HepG2 (cell line): ENCODE results near the gene C16orf89. TPM values are rescaled to one million over a fixed set of nuclear protein-coding genes. Genes with fewer than 3 reads are reported as not detected.

Experiments
- HDAC1 ChIP-seq: sonication (generic); formaldehyde crosslinking; IDR thresholded peaks from 2 replicates; pipeline ENCODE4 v1.5.1; 2020; ENCODE audit warnings: mild to moderate bottlenecking, missing genetic modification reagents
- MED1 ChIP-seq: sonication (generic); formaldehyde crosslinking; IDR thresholded peaks from 2 replicates; pipeline ENCODE4 v1.4.0; 2020; ENCODE audit warnings: missing genetic modification reagents
- RARG ChIP-seq: sonication (generic); formaldehyde crosslinking; IDR thresholded peaks from 2 replicates; pipeline ENCODE4 v1.4.0; 2020; ENCODE audit warnings: low read depth, mild to moderate bottlenecking, missing genetic modification reagents
- REPIN1 ChIP-seq: sonication (generic); formaldehyde crosslinking; IDR thresholded peaks from 2 replicates; pipeline ENCODE4 v1.8.0; 2022; ENCODE audit warnings: missing genetic modification reagents, low read depth, mild to moderate bottlenecking, borderline replicate concordance
- SOX5 ChIP-seq: IDR thresholded peaks from 2 replicates; pipeline ENCODE4 v1.6.1; 2016; ENCODE audit warnings: borderline replicate concordance
- SP140L ChIP-seq: sonication (generic); formaldehyde crosslinking; IDR thresholded peaks from 2 replicates; pipeline ENCODE4 v1.4.0; 2020; ENCODE audit warnings: missing genetic modification reagents, borderline replicate concordance
- TGIF2 ChIP-seq: IDR thresholded peaks from 2 replicates; pipeline ENCODE4 v1.6.1; 2016; ENCODE audit warnings: control low read depth, missing compliant biosample characterization
- TOPORS ChIP-seq: sonication (generic); formaldehyde crosslinking; IDR thresholded peaks from 2 replicates; pipeline ENCODE4 v1.8.0; 2023; ENCODE audit warnings: mild to moderate bottlenecking, missing genetic modification reagents
- ZNF326 ChIP-seq: sonication (generic); formaldehyde crosslinking; IDR thresholded peaks from 2 replicates; pipeline ENCODE4 v1.4.0; 2020; ENCODE audit warnings: missing genetic modification reagents, borderline replicate concordance
- ZNF335 ChIP-seq: sonication (generic); formaldehyde crosslinking; IDR thresholded peaks from 2 replicates; pipeline ENCODE4 v1.4.0; 2020; ENCODE audit warnings: missing genetic modification reagents
- ZNF451 ChIP-seq: sonication (generic); formaldehyde crosslinking; IDR thresholded peaks from 2 replicates; pipeline ENCODE4 v1.5.0; 2020; ENCODE audit warnings: mild to moderate bottlenecking, missing genetic modification reagents
- ZNF703 ChIP-seq: sonication (generic); formaldehyde crosslinking; IDR thresholded peaks from 2 replicates; pipeline ENCODE4 v1.5.1; 2020; ENCODE audit warnings: missing genetic modification reagents, mild to moderate bottlenecking, moderate library complexity, borderline replicate concordance
- polyA plus RNA-seq, 8 experiments: library from polyadenylated mRNA; depleted of rRNA in 3 of 8; stranded (reverse) in 7 of 8; unstranded in 1 of 8; fragments of >200 nt; fragmentation: Illumina TruSeq in 4 of 8; extraction: Trizol in 4 of 8; gene quantifications; 2 replicates each; pipeline versions ENCODE4 v1.2.1 to v1.2.3, GENCODE V29; 2011 to 2016; ENCODE audit warnings: low read depth in 4 of 8, missing spikeins in 1 of 8, mixed read lengths in 1 of 8; ENCODE audit not compliant: insufficient read depth in 1 of 8
- total RNA-seq, 5 experiments: library from RNA; depleted of rRNA; stranded (reverse); fragments of >200 nt; fragmentation: Illumina TruSeq; extraction: Trizol; gene quantifications; 2 replicates each; pipeline ENCODE4 v1.2.3, GENCODE V29; 2016; ENCODE audit warnings: low read depth in 1 of 5
- TF ChIP-seq, protein P1 (sequence below): sonication (generic); formaldehyde crosslinking; IDR thresholded peaks from 2 replicates; pipeline ENCODE4 v1.4.0; 2020; ENCODE audit warnings: mild to moderate bottlenecking, missing genetic modification reagents
- TF ChIP-seq, protein P2 (sequence below): sonication (generic); formaldehyde crosslinking; IDR thresholded peaks from 2 replicates; pipeline ENCODE4 v1.4.0; 2020; ENCODE audit warnings: missing genetic modification reagents, borderline replicate concordance
- TF ChIP-seq, protein P3 (sequence below): sonication (generic); formaldehyde crosslinking; IDR thresholded peaks from 2 replicates; pipeline ENCODE4 v1.5.0; 2020; ENCODE audit warnings: mild to moderate bottlenecking, missing genetic modification reagents, moderate library complexity
- TF ChIP-seq, protein P4 (sequence below): sonication (generic); formaldehyde crosslinking; IDR thresholded peaks from 2 replicates; pipeline ENCODE4 v1.4.0; 2020; ENCODE audit warnings: low read depth, mild to moderate bottlenecking, missing genetic modification reagents

C16orf89 gene
- total and polyA plus RNA-seq, 2 of the 13 experiments (the other 11 are each of a cell fraction or from before 2014, with no cell fraction given) = 1.9 to 3.4 TPM

DNA sequence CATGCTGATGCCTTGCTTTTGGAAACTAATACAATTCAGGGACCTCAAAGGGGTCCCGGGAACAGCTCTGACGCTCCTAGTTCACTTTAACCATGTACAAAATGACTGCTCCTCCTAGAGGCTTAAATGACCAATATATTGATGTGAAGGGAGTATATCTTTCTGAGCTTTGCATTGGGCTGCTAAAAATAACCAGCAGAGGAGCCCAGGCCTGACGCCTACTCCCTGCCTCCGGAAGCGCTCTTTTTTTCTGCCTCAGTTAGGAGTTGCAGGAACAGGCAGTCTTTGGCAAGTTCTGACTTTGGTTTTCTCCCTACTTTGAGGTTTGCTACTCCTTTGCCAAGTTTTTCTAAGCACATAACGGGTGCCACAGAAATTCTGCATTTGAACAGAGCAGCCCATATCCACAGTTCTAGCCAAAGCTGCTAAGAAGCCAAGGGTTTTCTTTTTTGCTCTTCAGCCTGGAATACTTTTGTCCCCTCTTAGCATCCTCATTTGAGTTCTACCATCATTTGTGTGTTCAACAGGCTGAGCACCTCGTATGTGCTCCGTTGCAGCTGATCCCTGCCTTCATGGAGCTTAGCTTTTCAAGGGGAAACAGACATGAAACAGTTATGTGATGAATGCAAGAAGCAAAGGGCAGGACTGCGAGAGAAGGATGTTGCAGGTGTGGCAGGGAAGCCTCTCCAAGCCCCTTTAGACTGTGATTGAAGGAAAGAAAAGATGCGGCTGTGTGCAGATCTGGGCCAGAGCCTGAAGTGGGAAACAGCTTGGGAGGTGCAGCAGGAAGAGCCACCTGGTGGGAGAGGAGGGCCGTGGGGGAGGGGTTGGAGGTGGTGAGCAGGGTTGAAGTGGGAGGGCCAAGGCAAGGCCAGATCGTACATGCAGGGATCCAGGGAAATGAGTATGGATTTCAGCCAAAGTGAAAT is 29.3 kb downstream of the C16orf89 start (continued):
- TF ChIP-seq, protein P1, sequence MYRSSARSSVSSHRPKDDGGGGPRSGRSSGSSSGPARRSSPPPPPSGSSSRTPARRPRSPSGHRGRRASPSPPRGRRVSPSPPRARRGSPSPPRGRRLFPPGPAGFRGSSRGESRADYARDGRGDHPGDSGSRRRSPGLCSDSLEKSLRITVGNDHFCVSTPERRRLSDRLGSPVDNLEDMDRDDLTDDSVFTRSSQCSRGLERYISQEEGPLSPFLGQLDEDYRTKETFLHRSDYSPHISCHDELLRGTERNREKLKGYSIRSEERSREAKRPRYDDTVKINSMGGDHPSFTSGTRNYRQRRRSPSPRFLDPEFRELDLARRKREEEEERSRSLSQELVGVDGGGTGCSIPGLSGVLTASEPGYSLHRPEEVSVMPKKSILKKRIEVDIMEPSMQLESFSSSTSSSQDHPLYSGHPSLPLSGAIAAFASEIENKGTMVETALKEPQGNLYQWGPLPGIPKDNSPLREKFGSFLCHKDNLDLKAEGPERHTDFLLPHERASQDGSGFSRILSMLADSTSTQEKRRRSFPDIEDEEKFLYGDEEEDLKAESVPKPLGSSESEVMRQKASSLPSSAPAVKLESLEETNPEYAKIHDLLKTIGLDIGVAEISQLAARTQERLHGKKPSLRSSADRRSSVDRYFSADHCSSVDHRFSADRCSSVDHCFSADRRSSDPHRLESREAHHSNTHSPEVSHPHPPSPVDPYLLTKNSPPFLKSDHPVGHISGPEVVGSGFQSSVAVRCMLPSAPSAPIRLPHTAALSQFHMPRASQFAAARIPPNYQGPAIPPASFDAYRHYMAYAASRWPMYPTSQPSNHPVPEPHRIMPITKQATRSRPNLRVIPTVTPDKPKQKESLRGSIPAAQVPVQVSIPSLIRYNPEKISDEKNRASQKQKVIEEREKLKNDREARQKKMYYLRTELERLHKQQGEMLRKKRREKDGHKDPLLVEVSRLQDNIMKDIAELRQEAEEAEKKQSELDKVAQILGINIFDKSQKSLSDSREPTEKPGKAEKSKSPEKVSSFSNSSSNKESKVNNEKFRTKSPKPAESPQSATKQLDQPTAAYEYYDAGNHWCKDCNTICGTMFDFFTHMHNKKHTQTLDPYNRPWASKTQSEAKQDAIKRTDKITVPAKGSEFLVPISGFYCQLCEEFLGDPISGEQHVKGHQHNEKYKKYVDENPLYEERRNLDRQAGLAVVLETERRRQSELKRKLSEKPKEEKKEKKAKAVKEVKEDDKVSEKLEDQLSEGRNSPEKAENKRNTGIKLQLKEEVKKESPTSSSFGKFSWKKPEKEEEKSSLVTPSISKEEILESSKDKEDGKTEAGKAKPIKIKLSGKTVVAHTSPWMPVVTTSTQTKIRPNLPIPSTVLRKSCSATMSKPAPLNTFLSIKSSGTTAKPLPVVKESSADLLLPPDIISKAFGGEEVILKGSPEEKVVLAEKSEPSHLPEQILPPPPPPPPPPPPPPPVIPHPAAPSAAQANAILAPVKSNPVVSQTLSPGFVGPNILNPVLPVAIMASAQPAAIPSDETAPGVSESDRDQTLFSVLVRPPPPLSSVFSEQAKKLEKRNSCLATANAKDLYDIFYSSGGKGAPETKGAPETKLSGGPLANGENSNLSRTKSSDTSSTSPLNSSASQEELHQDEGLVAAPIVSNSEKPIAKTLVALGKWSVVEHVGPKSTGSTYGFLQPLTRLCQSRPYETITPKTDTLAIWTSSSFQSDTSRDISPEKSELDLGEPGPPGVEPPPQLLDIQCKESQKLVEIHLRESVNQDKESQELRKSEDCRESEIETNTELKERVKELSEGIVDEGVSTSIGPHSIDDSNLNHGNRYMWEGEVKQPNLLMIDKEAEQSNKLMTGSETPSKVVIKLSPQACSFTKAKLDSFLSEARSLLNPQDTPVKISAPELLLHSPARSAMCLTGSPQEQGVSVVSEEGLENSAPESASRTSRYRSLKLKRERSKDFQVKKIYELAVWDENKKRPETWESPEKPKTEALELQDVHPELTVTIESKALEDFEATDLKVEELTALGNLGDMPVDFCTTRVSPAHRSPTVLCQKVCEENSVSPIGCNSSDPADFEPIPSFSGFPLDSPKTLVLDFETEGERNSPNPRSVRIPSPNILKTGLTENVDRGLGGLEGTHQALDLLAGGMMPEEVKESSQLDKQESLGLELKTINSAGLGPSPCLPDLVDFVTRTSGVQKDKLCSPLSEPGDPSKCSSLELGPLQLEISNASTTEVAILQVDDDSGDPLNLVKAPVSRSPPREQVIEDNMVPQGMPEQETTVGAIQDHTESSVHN (CRISPR knock-in tag) = 0 out of 2 replicates have a peak, but pooled peaks have one; percentile 41
- TF ChIP-seq, protein P2, sequence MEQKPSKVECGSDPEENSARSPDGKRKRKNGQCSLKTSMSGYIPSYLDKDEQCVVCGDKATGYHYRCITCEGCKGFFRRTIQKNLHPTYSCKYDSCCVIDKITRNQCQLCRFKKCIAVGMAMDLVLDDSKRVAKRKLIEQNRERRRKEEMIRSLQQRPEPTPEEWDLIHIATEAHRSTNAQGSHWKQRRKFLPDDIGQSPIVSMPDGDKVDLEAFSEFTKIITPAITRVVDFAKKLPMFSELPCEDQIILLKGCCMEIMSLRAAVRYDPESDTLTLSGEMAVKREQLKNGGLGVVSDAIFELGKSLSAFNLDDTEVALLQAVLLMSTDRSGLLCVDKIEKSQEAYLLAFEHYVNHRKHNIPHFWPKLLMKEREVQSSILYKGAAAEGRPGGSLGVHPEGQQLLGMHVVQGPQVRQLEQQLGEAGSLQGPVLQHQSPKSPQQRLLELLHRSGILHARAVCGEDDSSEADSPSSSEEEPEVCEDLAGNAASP (CRISPR knock-in tag) = no peak
- peak; percentile 20; the same call in 1 of the 2 replicates for TF ChIP-seq MED1 (CRISPR knock-in tag)
- TF ChIP-seq SOX5 (CRISPR knock-in tag) = peak; percentile 18; the same call in 1 of the 2 replicates
- 0 out of 2 replicates have a peak, but pooled peaks have one; percentile 21 for TF ChIP-seq ZNF326
- TF ChIP-seq TGIF2 = peak; percentile 42; the same call in 1 of the 2 replicates
- peak; percentile 78 for TF ChIP-seq REPIN1 (CRISPR knock-in tag)
- TF ChIP-seq, protein P3, sequence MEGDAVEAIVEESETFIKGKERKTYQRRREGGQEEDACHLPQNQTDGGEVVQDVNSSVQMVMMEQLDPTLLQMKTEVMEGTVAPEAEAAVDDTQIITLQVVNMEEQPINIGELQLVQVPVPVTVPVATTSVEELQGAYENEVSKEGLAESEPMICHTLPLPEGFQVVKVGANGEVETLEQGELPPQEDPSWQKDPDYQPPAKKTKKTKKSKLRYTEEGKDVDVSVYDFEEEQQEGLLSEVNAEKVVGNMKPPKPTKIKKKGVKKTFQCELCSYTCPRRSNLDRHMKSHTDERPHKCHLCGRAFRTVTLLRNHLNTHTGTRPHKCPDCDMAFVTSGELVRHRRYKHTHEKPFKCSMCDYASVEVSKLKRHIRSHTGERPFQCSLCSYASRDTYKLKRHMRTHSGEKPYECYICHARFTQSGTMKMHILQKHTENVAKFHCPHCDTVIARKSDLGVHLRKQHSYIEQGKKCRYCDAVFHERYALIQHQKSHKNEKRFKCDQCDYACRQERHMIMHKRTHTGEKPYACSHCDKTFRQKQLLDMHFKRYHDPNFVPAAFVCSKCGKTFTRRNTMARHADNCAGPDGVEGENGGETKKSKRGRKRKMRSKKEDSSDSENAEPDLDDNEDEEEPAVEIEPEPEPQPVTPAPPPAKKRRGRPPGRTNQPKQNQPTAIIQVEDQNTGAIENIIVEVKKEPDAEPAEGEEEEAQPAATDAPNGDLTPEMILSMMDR (CRISPR knock-in tag) = peak; percentile 62
- TF ChIP-seq ZNF335 (CRISPR knock-in tag) = 0 out of 2 replicates have a peak, but pooled peaks have one; percentile 23
- TF ChIP-seq, protein P4, sequence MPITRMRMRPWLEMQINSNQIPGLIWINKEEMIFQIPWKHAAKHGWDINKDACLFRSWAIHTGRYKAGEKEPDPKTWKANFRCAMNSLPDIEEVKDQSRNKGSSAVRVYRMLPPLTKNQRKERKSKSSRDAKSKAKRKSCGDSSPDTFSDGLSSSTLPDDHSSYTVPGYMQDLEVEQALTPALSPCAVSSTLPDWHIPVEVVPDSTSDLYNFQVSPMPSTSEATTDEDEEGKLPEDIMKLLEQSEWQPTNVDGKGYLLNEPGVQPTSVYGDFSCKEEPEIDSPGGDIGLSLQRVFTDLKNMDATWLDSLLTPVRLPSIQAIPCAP (CRISPR knock-in tag) = no peak
- TF ChIP-seq SP140L (CRISPR knock-in tag) = peak; percentile 4; the same call in 1 of the 2 replicates
- TF ChIP-seq ZNF703 (CRISPR knock-in tag) = no peak
- no peak for TF ChIP-seq ZNF451 (CRISPR knock-in tag)
- TF ChIP-seq TOPORS = no peak; the same call in 1 of the 2 replicates
- no peak for TF ChIP-seq RARG
- 0 out of 2 replicates have a peak, but pooled peaks have one; percentile 55 for TF ChIP-seq HDAC1 (CRISPR knock-in tag)
